Choroid plexus epithelial cell (primary cell): Measurements from ENCODE around the gene PPP2R3A.
"Not testable (repeated sequence)": the region's sequence is repeated elsewhere in the genome, so short reads cannot be mapped to it uniquely, and the experiment has no call there.

ENCODE experiments used
- DNase-seq: peaks from one replicate; pipeline ENCODE4 v3.0.0-alpha.2; 2010; ENCODE audit warnings: low read depth
- H3K4me3 ChIP-seq: 2 replicates; pipeline ENCODE4 v1.5.1; 2011; ENCODE audit warnings: low read depth, mild to moderate bottlenecking, control low read depth, low read length, moderate library complexity
- TF ChIP-seq, protein P1 (sequence below): conservative IDR thresholded peaks from 2 replicates; pipeline ENCODE4 v1.5.1; 2011; ENCODE audit warnings: low read depth, mild to moderate bottlenecking, control low read depth, inconsistent platforms, low read length, moderate library complexity

Gene PPP2R3A

GRCh38 chr3:136141891-136142290 is 176.4 kb downstream of the PPP2R3A start:
- no peak overlapping the region for H3K4me3 ChIP-seq
- TF ChIP-seq, protein P1, sequence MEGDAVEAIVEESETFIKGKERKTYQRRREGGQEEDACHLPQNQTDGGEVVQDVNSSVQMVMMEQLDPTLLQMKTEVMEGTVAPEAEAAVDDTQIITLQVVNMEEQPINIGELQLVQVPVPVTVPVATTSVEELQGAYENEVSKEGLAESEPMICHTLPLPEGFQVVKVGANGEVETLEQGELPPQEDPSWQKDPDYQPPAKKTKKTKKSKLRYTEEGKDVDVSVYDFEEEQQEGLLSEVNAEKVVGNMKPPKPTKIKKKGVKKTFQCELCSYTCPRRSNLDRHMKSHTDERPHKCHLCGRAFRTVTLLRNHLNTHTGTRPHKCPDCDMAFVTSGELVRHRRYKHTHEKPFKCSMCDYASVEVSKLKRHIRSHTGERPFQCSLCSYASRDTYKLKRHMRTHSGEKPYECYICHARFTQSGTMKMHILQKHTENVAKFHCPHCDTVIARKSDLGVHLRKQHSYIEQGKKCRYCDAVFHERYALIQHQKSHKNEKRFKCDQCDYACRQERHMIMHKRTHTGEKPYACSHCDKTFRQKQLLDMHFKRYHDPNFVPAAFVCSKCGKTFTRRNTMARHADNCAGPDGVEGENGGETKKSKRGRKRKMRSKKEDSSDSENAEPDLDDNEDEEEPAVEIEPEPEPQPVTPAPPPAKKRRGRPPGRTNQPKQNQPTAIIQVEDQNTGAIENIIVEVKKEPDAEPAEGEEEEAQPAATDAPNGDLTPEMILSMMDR, result no peak
- no peak for DNase-seq

DNA sequence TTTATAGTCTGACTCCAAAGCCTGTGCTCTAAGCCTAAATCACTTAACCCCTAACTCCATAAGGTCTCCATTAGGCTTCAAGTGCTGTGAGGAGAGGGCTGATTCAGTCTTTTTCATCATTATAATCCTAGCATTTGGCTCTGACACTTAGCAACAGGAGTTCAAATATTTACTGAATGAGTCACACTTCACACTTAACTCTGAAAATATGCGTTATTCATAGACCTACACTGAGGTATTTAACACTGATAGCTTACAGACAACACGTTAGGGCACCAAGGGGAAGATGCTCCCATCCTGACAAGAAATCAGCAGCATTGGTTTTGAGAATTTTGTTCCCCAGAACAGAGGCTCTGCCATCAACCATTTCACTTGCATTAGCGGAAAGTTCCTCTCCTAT is 177.1 kb downstream of the PPP2R3A start:
- TF ChIP-seq, protein P1, result no peak
- no peak overlapping the region for H3K4me3 ChIP-seq
- DNase-seq, result peak; percentile 87

DNA sequence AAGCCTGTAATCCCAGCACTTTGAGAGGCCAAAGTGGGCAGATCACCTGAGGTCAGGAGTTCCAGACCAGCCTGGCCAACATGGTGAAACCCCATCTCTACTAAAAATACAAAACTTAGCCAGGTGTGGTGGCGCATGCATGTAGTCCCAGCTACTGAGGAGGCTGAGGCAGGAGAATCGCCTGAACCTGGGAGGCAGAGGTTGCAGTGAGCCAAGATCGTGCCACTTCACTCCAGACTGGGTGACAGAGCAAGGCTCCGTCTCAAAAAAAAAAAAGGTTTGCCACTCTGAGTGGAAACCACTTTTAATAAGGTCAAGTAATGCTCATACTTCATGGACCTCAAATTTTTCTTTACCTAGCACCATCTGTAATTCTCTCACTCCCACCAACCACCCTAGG is 178.9 kb downstream of the PPP2R3A start:
- DNase-seq, H3K4me3 ChIP-seq: not testable (repeated sequence)

- H3K4me3 ChIP-seq, result no peak overlapping the region
- TF ChIP-seq, protein P1, result no peak
- no peak for DNase-seq
Observed at GRCh38 chr3:136146981-136147729, 181.6 kb downstream of the PPP2R3A start.

- DNase-seq, result peak; percentile 46
- no peak overlapping the region for H3K4me3 ChIP-seq
- TF ChIP-seq, protein P1, result no peak
Observed at GRCh38 chr3:136149667-136150066, 184.1 kb downstream of the PPP2R3A start.

GRCh38 chr3:136151219-136151618 is 185.7 kb downstream of the PPP2R3A start:
- DNase-seq, result no peak
- TF ChIP-seq, protein P1, result no peak
- no peak overlapping the region for H3K4me3 ChIP-seq

DNA sequence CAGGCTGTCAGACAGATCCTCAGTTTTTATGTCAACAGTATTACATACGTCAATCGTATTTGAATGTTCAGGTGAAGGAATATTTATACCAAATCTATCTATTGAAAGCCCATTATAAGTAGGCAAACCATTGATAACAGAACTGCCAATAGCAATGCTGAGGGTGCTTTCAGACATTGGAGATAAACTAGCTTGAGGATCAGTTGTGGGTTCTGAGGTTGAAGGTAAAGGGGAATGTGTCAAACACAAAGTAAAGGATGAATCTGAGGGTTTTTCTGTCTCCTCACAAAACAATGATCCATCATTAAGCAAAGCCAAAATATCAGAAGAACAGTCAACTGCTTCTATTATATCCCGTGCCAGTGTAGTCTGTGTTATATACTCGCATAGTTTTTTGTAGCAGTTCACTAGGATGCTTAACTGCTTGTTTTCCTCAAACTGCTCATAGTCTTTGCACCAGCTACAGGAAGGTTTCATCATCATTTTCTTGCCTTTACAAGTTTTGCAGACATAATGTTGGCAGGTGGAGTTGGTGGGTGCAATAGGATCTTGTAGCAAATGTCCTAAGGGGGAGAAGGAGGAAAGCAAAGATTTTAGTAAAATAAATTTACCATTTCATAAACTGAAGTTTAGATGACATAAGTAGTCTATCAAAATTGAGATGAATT is 186.8 kb downstream of the PPP2R3A start:
- TF ChIP-seq, protein P1, result no peak
- no peak for DNase-seq

More for the DNA sequence above, 186.8 kb downstream of the PPP2R3A start:
- H3K4me3 ChIP-seq, result no peak overlapping the region
